ENCODE measurements around the gene MBD5. TPM values are rescaled to one million over a fixed set of nuclear protein-coding genes. Genes with fewer than 3 reads are reported as not detected.

The MBD5 gene
- total and polyA plus RNA-seq, 4 donors, result 5.7 to 140 (median 21.2) TPM

DNA sequence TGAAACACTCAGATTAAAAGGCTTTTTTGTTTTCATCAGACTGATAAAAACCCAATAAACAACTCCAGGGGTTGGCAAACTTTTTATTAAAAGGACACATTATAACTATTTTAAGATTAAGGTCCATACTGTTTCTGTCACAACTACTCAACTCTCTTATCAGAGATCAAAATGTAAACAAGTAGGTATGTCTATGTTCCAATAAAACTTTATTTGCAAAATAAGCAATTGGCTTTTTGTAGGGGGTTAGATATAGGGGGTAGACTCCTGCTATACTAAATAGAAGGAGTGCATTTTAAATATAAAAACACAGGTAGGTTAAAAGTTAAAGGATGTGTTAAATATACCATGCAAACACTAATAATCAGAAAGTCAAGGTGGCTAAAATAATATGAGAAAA is 174.0 kb downstream of the MBD5 start:
- no peak overlapping the region for H3K27ac ChIP-seq (ENCODE audit: low read depth in 1 of 2, low read length in 1 of 2)
- ATAC-seq (ENCODE audit: insufficient read depth, low FRiP score) (no peak), DNase-seq (no peak)
- H3K4me1 ChIP-seq (ENCODE audit: control insufficient read depth in 5 of 5, insufficient read depth in 5 of 5, low read length in 5 of 5), result no peaks in the 10 kb centered on the region
- H3K9ac ChIP-seq (ENCODE audit: insufficient read depth in 1 of 2, low read length in 2 of 2), result no peak overlapping the region
- H3K4me3 ChIP-seq, result no peak overlapping the region
- TF ChIP-seq, protein P1, sequence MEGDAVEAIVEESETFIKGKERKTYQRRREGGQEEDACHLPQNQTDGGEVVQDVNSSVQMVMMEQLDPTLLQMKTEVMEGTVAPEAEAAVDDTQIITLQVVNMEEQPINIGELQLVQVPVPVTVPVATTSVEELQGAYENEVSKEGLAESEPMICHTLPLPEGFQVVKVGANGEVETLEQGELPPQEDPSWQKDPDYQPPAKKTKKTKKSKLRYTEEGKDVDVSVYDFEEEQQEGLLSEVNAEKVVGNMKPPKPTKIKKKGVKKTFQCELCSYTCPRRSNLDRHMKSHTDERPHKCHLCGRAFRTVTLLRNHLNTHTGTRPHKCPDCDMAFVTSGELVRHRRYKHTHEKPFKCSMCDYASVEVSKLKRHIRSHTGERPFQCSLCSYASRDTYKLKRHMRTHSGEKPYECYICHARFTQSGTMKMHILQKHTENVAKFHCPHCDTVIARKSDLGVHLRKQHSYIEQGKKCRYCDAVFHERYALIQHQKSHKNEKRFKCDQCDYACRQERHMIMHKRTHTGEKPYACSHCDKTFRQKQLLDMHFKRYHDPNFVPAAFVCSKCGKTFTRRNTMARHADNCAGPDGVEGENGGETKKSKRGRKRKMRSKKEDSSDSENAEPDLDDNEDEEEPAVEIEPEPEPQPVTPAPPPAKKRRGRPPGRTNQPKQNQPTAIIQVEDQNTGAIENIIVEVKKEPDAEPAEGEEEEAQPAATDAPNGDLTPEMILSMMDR (IDR thresholded peaks at IDR 0.05; ENCODE audit: control extremely low read depth, extremely low read depth), result no peak
- H3K36me3 ChIP-seq (ENCODE audit: control insufficient read depth in 4 of 4, insufficient read depth in 4 of 4, low read length in 4 of 4), result no peaks in the 10 kb centered on the region
- H3K27me3 ChIP-seq (ENCODE audit: control insufficient read depth in 3 of 3, insufficient read depth in 3 of 3, low read length in 2 of 3), result no peaks in the 10 kb centered on the region
- H3K9me3 ChIP-seq (ENCODE audit: control insufficient read depth in 4 of 4, insufficient read depth in 3 of 4, low read length in 3 of 4), result no peaks in the 10 kb centered on the region

DNA sequence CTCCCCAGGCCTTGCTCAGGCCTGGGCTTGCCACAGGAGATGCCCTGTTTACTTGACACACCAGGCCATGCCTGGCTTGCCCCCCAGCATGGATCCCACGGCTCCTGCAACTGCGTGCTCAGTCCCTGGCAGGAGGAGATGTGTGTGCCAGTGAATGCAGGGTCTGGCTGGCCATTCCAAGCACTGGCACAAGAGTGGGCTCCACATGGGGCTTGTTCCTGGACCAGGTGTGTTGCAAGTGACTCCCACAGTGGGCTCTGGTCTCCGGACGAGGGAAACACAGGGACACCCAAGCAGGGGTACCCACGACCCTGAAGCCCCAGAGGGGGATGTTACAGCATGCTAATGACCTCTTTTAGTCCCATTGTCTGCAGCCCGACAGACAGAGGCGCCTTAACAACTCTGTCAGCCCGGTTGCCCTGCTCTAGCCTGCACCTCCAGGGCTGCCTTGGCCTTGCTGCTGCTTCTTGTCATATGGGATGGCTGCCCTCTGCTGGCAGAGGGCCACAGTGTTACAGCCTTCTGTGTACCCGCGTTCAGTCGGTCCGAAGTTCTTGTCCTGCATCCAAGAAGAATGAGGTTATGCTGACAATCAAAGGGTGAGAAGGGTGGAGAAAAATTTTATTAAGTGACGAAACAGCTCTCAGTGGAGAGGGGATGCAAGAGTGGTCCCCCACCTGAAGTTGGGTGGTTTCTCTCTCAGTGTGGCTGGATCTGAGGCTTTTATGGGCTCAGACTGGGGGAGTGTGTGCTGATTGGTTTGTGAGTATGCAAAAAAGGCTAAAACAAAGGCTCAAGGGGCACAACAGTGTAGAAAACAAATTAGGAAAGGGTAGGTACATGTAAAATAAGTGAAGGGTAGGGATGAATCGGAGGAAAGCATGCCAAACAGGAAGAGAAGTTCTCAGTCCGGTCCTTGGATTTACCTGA is 180.4 kb downstream of the MBD5 start:
- H3K9me3 ChIP-seq (ENCODE audit: control insufficient read depth in 4 of 4, insufficient read depth in 3 of 4, low read length in 3 of 4), result no peaks in the 10 kb centered on the region

DNA sequence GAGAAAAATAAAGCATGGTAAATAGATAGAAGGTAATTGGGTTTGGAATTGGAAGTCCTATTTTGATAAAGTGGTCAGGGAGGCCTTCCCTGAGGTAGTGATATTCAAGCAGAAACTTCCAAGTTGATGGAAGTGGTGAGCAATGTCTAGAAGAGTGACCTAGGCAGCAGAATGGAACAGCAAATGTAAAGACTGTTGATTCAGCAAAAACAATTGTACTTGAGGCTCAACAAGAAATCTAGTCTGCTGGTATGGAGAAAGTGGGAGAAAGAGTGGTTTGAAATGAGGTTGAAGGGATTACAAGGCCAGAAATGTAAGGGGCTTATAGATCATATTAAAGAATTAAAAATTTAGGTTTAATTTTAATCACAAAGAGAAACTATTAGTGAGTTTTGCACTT is 181.3 kb downstream of the MBD5 start:
- DNase-seq, result no peak
- Histone ChIP-seq H3K4me3 (no peak overlapping the region), H3K36me3 (ENCODE audit: control insufficient read depth in 4 of 4, insufficient read depth in 4 of 4, low read length in 4 of 4) (peaks cover 0 to 7% (median 0%) of the 10 kb centered on the region in 4 donors), H3K9me3 (ENCODE audit: control insufficient read depth in 4 of 4, insufficient read depth in 3 of 4, low read length in 3 of 4) (no peaks in the 10 kb centered on the region), H3K4me1 (ENCODE audit: control insufficient read depth in 5 of 5, insufficient read depth in 5 of 5, low read length in 5 of 5) (no peaks in the 10 kb centered on the region), H3K27me3 (ENCODE audit: control insufficient read depth in 3 of 3, insufficient read depth in 3 of 3, low read length in 2 of 3) (no peaks in the 10 kb centered on the region), H3K27ac (ENCODE audit: low read depth in 1 of 2, low read length in 1 of 2) (no peak overlapping the region), H3K9ac (ENCODE audit: insufficient read depth in 1 of 2, low read length in 2 of 2) (no peak overlapping the region)
- TF ChIP-seq, protein P1 (IDR thresholded peaks at IDR 0.05; ENCODE audit: control extremely low read depth, extremely low read depth), result no peak
- no peak for ATAC-seq (ENCODE audit: insufficient read depth, low FRiP score)

More for the DNA sequence above, 180.4 kb downstream of the MBD5 start:
- Histone ChIP-seq H3K36me3 (ENCODE audit: control insufficient read depth in 4 of 4, insufficient read depth in 4 of 4, low read length in 4 of 4) (peaks cover 0 to 7% (median 0%) of the 10 kb centered on the region in 4 donors), H3K27me3 (ENCODE audit: control insufficient read depth in 3 of 3, insufficient read depth in 3 of 3, low read length in 2 of 3) (no peaks in the 10 kb centered on the region), H3K27ac (ENCODE audit: low read depth in 1 of 2, low read length in 1 of 2) (no peak overlapping the region), H3K9ac (ENCODE audit: insufficient read depth in 1 of 2, low read length in 2 of 2) (no peak overlapping the region), H3K4me1 (ENCODE audit: control insufficient read depth in 5 of 5, insufficient read depth in 5 of 5, low read length in 5 of 5) (no peaks in the 10 kb centered on the region), H3K4me3 (no peak overlapping the region)
- no peak for ATAC-seq (ENCODE audit: insufficient read depth, low FRiP score)
- whole genome bisulfite sequencing, 2 donors, result 93 to 95% methylated on average over 15 of the region's 15 CpGs
- DNase-seq, result peak; percentile 13 to 24 (median 16)
- TF ChIP-seq, protein P1 (IDR thresholded peaks at IDR 0.05; ENCODE audit: control extremely low read depth, extremely low read depth), result peak; percentile 17
